ENCODE results near the gene URB1. TPM values are rescaled to one million over a fixed set of nuclear protein-coding genes. Genes with fewer than 3 reads are reported as not detected.

Gene URB1
- total and polyA plus RNA-seq, 2 of the 8 experiments (the other 6 are each of a cell fraction or from before 2014, with no cell fraction given), result 8.1 to 28.9 TPM

DNA sequence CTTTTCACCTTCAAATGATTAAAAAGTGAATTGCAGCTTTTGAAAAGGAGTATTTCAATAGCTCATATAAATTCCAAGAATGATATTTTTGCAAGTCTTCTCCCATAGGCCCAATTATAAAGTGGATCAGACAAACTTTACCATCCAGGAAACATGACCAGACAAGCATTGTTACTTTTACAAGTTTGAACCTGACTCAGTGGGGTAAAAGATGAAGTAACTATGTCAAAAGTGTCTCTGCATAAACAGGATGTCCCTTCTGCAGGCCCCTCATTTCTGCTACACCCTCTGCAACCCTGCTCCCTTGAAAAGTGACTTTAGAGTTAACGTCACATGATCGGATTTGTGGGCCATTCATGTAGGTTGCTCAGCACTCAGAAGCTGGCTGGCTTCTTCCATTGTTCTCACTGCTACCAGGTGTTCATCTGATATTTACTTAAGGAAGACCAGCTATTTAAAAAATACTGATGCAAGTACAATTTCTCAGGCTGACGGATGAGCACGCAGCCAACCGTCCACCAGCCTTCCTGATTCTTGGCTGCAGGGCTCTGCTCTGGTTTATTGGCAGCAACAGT, 32.3 kb downstream of the URB1 start (continued):
- TF ChIP-seq, protein P1, sequence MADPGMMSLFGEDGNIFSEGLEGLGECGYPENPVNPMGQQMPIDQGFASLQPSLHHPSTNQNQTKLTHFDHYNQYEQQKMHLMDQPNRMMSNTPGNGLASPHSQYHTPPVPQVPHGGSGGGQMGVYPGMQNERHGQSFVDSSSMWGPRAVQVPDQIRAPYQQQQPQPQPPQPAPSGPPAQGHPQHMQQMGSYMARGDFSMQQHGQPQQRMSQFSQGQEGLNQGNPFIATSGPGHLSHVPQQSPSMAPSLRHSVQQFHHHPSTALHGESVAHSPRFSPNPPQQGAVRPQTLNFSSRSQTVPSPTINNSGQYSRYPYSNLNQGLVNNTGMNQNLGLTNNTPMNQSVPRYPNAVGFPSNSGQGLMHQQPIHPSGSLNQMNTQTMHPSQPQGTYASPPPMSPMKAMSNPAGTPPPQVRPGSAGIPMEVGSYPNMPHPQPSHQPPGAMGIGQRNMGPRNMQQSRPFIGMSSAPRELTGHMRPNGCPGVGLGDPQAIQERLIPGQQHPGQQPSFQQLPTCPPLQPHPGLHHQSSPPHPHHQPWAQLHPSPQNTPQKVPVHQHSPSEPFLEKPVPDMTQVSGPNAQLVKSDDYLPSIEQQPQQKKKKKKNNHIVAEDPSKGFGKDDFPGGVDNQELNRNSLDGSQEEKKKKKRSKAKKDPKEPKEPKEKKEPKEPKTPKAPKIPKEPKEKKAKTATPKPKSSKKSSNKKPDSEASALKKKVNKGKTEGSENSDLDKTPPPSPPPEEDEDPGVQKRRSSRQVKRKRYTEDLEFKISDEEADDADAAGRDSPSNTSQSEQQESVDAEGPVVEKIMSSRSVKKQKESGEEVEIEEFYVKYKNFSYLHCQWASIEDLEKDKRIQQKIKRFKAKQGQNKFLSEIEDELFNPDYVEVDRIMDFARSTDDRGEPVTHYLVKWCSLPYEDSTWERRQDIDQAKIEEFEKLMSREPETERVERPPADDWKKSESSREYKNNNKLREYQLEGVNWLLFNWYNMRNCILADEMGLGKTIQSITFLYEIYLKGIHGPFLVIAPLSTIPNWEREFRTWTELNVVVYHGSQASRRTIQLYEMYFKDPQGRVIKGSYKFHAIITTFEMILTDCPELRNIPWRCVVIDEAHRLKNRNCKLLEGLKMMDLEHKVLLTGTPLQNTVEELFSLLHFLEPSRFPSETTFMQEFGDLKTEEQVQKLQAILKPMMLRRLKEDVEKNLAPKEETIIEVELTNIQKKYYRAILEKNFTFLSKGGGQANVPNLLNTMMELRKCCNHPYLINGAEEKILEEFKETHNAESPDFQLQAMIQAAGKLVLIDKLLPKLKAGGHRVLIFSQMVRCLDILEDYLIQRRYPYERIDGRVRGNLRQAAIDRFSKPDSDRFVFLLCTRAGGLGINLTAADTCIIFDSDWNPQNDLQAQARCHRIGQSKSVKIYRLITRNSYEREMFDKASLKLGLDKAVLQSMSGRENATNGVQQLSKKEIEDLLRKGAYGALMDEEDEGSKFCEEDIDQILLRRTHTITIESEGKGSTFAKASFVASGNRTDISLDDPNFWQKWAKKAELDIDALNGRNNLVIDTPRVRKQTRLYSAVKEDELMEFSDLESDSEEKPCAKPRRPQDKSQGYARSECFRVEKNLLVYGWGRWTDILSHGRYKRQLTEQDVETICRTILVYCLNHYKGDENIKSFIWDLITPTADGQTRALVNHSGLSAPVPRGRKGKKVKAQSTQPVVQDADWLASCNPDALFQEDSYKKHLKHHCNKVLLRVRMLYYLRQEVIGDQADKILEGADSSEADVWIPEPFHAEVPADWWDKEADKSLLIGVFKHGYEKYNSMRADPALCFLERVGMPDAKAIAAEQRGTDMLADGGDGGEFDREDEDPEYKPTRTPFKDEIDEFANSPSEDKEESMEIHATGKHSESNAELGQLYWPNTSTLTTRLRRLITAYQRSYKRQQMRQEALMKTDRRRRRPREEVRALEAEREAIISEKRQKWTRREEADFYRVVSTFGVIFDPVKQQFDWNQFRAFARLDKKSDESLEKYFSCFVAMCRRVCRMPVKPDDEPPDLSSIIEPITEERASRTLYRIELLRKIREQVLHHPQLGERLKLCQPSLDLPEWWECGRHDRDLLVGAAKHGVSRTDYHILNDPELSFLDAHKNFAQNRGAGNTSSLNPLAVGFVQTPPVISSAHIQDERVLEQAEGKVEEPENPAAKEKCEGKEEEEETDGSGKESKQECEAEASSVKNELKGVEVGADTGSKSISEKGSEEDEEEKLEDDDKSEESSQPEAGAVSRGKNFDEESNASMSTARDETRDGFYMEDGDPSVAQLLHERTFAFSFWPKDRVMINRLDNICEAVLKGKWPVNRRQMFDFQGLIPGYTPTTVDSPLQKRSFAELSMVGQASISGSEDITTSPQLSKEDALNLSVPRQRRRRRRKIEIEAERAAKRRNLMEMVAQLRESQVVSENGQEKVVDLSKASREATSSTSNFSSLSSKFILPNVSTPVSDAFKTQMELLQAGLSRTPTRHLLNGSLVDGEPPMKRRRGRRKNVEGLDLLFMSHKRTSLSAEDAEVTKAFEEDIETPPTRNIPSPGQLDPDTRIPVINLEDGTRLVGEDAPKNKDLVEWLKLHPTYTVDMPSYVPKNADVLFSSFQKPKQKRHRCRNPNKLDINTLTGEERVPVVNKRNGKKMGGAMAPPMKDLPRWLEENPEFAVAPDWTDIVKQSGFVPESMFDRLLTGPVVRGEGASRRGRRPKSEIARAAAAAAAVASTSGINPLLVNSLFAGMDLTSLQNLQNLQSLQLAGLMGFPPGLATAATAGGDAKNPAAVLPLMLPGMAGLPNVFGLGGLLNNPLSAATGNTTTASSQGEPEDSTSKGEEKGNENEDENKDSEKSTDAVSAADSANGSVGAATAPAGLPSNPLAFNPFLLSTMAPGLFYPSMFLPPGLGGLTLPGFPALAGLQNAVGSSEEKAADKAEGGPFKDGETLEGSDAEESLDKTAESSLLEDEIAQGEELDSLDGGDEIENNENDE (IDR thresholded peaks at IDR 0.05; ENCODE audit: insufficient replicate concordance, low read length), result no peak
- TF ChIP-seq USF2 (IDR thresholded peaks at IDR 0.05; ENCODE audit: low read length) (no peak), TAF7 (optimal IDR thresholded peaks at IDR 0.05; ENCODE audit: borderline replicate concordance, low read depth, low read length) (no peak), RNF2 (IDR thresholded peaks at IDR 0.05; ENCODE audit: borderline replicate concordance, low read depth, low read length, missing control alignments, poor library complexity, severe bottlenecking) (no peak), CBX8 (IDR thresholded peaks at IDR 0.05; ENCODE audit: borderline replicate concordance, low read depth, low read length) (no peak), SIN3A (conservative IDR thresholded peaks at IDR 0.05 in 1 of 2, IDR thresholded peaks at IDR 0.05 in 1 of 2; ENCODE audit: low read depth in 1 of 2, low read length in 2 of 2) (no peak), CBX5 (IDR thresholded peaks at IDR 0.05; ENCODE audit: low read depth, low read length) (no peak)
- TF ChIP-seq, protein P2, sequence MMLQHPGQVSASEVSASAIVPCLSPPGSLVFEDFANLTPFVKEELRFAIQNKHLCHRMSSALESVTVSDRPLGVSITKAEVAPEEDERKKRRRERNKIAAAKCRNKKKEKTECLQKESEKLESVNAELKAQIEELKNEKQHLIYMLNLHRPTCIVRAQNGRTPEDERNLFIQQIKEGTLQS (IDR thresholded peaks at IDR 0.05; ENCODE audit: insufficient read depth, low read depth, low read length), result no peak
